ACC112 (cell line): ENCODE data around the gene LYST.
A peak's percentile ranks its signal among the peaks of the same experiment; 100 is the strongest.

Experiments
- H2AFZ ChIP-seq: fragments of 200-600 bp; sonication (generic); one replicate; pipeline ENCODE4 v1.6.0; 2017; ENCODE audit warnings: antibody characterized with exemption, low read length; ENCODE audit not compliant: unreplicated experiment
- H3K27ac ChIP-seq: fragments of 200-600 bp; sonication (generic); 2 replicates; pipeline ENCODE4 v1.5.1; 2014; ENCODE audit warnings: low read depth, mild to moderate bottlenecking, antibody characterized with exemption, low read length, moderate library complexity
- H3K27me3 ChIP-seq: fragments of 200-600 bp; sonication (generic); 2 replicates; pipeline ENCODE4 v1.6.1; 2014; ENCODE audit warnings: mild to moderate bottlenecking, antibody characterized with exemption, low read length, moderate library complexity, mixed read lengths; ENCODE audit not compliant: insufficient read depth
- H3K36me3 ChIP-seq: fragments of 200-600 bp; sonication (generic); 2 replicates; pipeline ENCODE4 v1.6.1; 2016; ENCODE audit warnings: mild to moderate bottlenecking, antibody characterized with exemption, low read length, moderate library complexity, mixed read lengths; ENCODE audit not compliant: insufficient read depth
- H3K4me1 ChIP-seq: fragments of 200-600 bp; sonication (generic); one replicate; pipeline ENCODE4 v1.6.1; 2016; ENCODE audit warnings: low read length, mixed read lengths; ENCODE audit not compliant: insufficient read depth, unreplicated experiment, control insufficient read depth
- H3K4me3 ChIP-seq: fragments of 200-600 bp; sonication (generic); 2 replicates; pipeline ENCODE4 v1.5.1; 2014; ENCODE audit warnings: mild to moderate bottlenecking, low read depth, low read length
- H3K79me2 ChIP-seq: fragments of 200-600 bp; sonication (generic); one replicate; pipeline ENCODE4 v1.6.0; 2016; ENCODE audit warnings: low read length; ENCODE audit not compliant: control insufficient read depth, unreplicated experiment, insufficient read depth

LYST gene

GRCh38 chr1:235887676-235888075 is 21.0 kb upstream of the LYST start:
- H2AFZ ChIP-seq: no peak overlapping the region
- no peaks in the 10 kb centered on the region for H3K79me2 ChIP-seq
- H3K27me3 ChIP-seq: no peaks in the 10 kb centered on the region
- H3K36me3 ChIP-seq: no peaks in the 10 kb centered on the region
- peaks cover 12% of the 10 kb centered on the region for H3K4me1 ChIP-seq
- no peak overlapping the region for H3K27ac ChIP-seq
- no peak overlapping the region for H3K4me3 ChIP-seq

DNA sequence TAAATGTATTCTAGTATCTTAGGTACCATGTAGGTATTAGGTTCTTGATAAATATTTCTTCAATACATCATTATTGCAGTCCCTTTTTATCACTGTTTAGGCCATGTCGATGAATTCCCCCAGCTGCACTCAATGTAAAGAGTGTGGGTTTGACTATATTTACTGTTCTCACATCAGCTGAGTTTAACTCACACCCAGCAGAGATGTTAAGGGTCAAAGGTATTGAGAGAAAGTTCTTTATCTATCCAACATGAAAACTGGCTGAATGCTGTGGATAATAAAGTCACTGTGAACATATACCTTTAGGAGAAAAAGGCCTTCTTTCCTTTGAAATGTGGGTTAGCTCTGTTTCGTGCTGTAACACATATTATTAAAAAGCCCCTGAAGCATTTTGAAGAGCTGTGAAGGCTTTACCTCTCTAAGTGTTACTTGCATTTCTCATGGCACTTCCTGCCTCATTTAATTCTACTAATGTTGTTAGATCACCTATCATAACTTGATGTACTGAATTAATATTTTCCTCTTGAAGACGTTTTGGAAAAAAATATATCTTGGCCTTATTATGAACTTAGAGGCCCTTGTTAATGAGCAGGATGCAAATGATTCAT is 19.1 kb upstream of the LYST start:
- no peaks in the 10 kb centered on the region for H3K36me3 ChIP-seq
- H3K27me3 ChIP-seq: no peaks in the 10 kb centered on the region
- H3K27ac ChIP-seq: no peak overlapping the region
- H3K79me2 ChIP-seq: no peaks in the 10 kb centered on the region
- H3K4me3 ChIP-seq: no peak overlapping the region
- no peak overlapping the region for H2AFZ ChIP-seq
- peaks cover 16% of the 10 kb centered on the region for H3K4me1 ChIP-seq

- Histone ChIP-seq H3K4me3 (peak overlapping the region; percentile 25), H3K4me1 (peaks cover 16% of the 10 kb centered on the region), H3K27ac (peak overlapping the region; percentile 13), H3K79me2 (no peaks in the 10 kb centered on the region), H2AFZ (peak overlapping the region; percentile 7), H3K36me3 (no peaks in the 10 kb centered on the region), H3K27me3 (no peaks in the 10 kb centered on the region)
These were observed 16.7 kb upstream of the LYST start for GRCh38 chr1:235883261-235883927.

DNA sequence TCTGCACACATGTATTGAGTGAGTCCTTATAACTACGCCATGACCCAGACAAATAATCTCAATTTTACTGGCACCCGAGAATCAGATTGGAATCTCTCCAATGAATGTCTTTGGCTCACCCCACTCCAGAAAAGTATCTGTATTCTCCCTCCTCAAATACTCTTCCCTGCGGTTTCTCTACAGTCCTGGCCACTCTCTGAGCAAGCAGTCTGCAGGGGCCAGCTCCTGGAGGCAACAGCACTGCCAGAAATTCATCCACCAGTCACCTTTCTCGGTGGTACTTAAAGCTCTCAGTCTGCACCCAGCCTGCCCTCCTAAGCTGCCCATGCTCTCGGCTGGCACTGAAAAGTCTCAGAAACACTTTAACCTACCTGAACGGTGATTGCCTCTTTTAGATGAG is 16.1 kb upstream of the LYST start:
- Histone ChIP-seq H3K27ac (peak overlapping the region; percentile 13), H3K27me3 (no peaks in the 10 kb centered on the region), H2AFZ (peak overlapping the region; percentile 7), H3K79me2 (no peaks in the 10 kb centered on the region), H3K36me3 (no peaks in the 10 kb centered on the region), H3K4me1 (peaks cover 16% of the 10 kb centered on the region), H3K4me3 (peak overlapping the region; percentile 25)

DNA sequence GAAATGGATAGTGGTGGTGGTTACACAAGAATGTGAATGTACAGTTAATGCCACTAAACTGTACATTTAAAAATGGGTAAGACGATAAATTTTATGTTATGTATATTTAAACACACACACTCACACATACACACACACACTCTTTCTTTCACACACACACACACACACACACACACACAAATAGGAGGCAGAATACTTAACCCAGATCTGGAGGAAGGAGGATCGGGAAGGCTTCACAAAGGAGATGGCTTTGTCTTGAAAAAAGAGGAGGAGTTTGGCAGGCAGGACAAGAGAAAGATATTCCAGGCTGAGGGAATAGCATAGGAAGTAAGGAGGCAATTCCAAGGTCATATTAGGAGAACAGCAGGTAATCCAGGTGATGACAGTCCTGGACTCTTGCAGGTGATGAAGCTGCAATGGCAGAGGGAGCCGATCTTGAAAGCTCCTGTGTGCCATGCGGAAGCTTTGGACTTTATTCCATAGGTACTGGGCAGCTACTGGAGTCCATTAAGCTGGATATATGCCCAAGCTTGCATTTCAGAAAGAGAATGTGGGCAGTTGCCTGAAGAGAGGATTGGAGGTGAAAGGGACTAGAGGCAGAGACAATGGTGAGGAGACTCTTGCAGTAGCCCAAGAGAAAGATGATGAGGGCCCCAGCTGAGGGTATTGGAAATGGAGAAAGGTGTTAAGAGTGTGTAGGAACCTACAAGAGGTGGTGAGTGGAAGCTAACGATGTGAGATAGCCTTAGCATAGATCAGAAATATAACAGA is 15.4 kb upstream of the LYST start:
- Histone ChIP-seq H3K4me1 (peaks cover 16% of the 10 kb centered on the region), H3K27me3 (no peaks in the 10 kb centered on the region), H3K79me2 (no peaks in the 10 kb centered on the region), H3K27ac (no peak overlapping the region), H3K4me3 (no peak overlapping the region), H2AFZ (no peak overlapping the region), H3K36me3 (no peaks in the 10 kb centered on the region)

DNA sequence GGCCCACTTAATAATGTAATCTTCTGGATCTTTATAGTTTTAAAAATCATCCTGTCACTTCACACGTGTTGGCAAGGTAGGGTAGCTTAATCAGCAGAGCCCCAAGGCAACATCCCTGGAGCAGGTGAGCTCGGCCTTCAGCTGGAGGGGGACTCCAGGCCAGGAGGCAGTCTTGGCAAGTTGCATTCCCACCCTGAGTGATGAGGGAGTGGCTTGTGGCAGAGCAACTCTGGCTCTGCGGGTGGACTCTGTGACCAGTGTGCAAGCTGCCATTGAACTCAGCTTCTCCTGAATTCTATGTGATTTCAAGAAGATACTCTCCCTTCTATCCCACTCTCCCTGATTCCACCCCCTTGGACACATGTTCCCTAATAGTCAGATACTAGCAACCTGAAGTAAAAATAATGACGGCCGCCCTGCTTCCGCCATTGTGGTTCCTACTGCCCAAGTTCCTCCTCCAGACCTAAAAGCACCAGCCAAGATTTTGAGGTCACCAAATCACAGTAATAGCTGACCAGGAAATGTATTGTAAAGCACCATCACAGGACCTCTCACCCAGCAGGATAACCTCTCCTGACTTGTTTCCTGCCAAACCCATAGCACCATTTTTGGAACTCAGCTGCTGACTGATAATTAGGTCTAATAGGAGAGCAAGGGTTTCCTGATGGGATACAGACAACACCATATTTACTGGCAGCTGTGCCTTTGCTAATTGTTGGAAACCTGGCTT is 11.5 kb upstream of the LYST start:
- no peak overlapping the region for H3K4me3 ChIP-seq
- no peak overlapping the region for H2AFZ ChIP-seq
- H3K27me3 ChIP-seq: no peaks in the 10 kb centered on the region
- H3K27ac ChIP-seq: no peak overlapping the region
- H3K4me1 ChIP-seq: peaks cover 9% of the 10 kb centered on the region
- H3K79me2 ChIP-seq: no peaks in the 10 kb centered on the region
- H3K36me3 ChIP-seq: no peaks in the 10 kb centered on the region

DNA sequence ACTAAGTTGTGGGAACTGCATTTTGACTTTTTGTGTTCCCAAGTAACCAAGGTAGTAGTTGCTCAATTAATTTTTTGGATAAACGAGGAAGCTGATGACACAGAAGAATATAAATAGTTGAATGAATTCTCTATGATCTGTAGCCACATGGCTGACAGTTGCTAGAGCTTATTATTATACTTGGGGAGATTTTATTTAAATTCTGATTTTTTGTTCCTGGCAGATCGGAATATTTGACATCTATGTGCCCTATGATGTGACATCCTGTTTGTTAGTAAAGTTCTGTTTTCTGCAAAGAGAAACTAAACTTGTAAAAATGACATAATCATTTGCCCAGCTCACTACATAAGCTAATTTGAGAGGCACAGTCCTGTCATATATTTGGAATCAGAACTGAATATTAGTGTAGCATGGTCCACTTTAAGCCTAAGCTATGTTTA is 9.7 kb upstream of the LYST start:
- H3K79me2 ChIP-seq: no peaks in the 10 kb centered on the region
- H2AFZ ChIP-seq: no peak overlapping the region
- H3K4me1 ChIP-seq: no peaks in the 10 kb centered on the region
- H3K4me3 ChIP-seq: no peak overlapping the region
- H3K27me3 ChIP-seq: no peaks in the 10 kb centered on the region
- no peak overlapping the region for H3K27ac ChIP-seq
- H3K36me3 ChIP-seq: no peaks in the 10 kb centered on the region

GRCh38 chr1:235875036-235875597 is 8.4 kb upstream of the LYST start:
- Histone ChIP-seq H3K27me3 (no peaks in the 10 kb centered on the region), H3K27ac (no peak overlapping the region), H3K4me1 (no peaks in the 10 kb centered on the region), H3K36me3 (no peaks in the 10 kb centered on the region), H3K4me3 (no peak overlapping the region), H2AFZ (no peak overlapping the region), H3K79me2 (no peaks in the 10 kb centered on the region)

- H3K79me2 ChIP-seq: no peaks in the 10 kb centered on the region
- H2AFZ ChIP-seq: no peak overlapping the region
- H3K27ac ChIP-seq: no peak overlapping the region
- H3K4me3 ChIP-seq: no peak overlapping the region
- H3K27me3 ChIP-seq: no peaks in the 10 kb centered on the region
- no peaks in the 10 kb centered on the region for H3K4me1 ChIP-seq
- H3K36me3 ChIP-seq: no peaks in the 10 kb centered on the region
These were observed 7.6 kb upstream of the LYST start for GRCh38 chr1:235874261-235874660.

GRCh38 chr1:235873571-235873970 is 6.9 kb upstream of the LYST start:
- Histone ChIP-seq H3K27ac (no peak overlapping the region), H3K79me2 (no peaks in the 10 kb centered on the region), H3K4me3 (no peak overlapping the region), H3K27me3 (no peaks in the 10 kb centered on the region), H3K4me1 (no peaks in the 10 kb centered on the region), H2AFZ (no peak overlapping the region), H3K36me3 (no peaks in the 10 kb centered on the region)
